ENCODE measurements around the gene BCAP31.

The BCAP31 gene

DNA sequence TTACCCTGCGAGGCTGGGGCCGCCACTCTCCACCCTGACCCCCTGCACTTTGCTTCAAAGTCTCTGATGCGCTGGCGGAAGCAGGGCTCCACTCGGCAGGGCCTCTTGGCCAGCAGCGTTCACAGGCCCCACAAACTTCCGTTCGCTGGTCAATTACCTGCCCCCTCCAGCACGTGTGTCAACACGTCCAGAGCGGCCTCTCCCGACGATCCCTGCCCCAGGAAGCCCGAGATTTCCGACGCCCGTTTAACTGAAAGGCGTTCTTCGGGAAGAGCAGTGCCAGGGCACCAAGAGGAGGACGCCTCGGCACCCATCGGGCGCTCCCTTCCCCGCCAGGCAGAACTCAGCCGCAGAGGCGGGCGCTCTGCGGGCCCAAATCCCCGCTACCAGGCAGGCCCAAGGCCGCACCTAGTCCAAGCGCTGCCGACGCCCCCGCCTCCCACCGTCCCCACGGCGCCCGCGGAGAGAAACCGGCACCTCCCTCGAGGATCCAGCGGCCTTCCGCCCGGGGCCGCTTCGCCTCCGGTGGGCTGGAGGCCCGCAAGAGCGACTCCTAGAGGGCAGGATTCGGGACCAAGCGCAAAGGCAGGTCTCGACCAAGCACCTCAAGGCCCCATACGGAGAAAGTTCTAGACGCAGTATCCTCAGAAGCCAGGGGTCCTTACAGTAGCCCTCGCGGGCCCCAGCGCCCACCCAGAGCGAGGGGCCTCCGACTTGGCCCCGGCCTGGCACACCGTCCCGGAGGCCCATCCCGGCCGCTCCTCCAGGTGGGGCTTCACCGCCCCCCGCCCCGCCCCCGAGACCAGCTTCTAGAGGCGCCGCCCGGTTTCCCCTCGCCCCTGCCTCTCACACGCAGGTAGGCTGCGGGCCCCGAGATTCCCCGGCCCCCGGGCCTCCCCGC, 586 bp downstream of the BCAP31 start:
- peak overlapping the region; percentile 92 for H3K4me3 ChIP-seq (ENCODE audit: low read depth, low read length)
- DNase-seq (ENCODE audit: low read depth), result peak; percentile 67

DNA sequence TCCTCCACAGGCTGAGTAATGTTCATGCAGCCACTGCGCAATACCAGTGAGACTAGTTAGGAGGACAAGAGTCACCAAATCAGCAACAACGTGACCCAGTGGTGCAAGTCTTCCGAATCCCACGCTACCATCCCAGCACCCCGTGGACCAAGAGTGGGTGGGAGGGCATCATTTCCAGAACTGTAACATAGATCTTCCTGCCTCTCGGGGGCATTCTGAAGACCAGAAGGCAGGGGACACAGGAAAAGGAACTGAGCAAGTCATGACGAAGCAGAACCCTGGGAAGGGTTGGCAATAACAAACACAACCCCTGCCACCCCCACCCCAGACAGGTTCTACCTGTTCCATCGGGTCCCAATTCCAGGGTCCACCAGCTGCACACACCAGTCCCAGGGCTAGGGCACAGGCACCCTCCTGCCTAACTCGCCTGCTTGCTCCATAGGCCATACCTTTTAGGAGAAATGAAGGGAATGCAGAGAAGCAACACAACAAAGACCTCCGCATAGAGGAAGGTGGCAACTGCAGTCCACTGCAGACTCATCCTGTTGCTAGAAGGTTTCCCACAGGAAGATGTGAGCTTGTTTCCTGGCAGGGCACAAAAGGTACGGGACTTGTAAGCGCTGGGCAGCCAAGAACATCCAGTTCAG, 1.4 kb downstream of the BCAP31 start:
- DNase-seq (ENCODE audit: low read depth), result peak; percentile 53
- TF ChIP-seq POLR2A (IDR thresholded peaks at IDR 0.05; ENCODE audit: extremely low read depth, insufficient read length), result no peak
- TF ChIP-seq, protein P1, sequence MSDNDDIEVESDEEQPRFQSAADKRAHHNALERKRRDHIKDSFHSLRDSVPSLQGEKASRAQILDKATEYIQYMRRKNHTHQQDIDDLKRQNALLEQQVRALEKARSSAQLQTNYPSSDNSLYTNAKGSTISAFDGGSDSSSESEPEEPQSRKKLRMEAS (IDR thresholded peaks at IDR 0.05; ENCODE audit: low read depth, low read length), result no peak
- TF ChIP-seq, protein P2, sequence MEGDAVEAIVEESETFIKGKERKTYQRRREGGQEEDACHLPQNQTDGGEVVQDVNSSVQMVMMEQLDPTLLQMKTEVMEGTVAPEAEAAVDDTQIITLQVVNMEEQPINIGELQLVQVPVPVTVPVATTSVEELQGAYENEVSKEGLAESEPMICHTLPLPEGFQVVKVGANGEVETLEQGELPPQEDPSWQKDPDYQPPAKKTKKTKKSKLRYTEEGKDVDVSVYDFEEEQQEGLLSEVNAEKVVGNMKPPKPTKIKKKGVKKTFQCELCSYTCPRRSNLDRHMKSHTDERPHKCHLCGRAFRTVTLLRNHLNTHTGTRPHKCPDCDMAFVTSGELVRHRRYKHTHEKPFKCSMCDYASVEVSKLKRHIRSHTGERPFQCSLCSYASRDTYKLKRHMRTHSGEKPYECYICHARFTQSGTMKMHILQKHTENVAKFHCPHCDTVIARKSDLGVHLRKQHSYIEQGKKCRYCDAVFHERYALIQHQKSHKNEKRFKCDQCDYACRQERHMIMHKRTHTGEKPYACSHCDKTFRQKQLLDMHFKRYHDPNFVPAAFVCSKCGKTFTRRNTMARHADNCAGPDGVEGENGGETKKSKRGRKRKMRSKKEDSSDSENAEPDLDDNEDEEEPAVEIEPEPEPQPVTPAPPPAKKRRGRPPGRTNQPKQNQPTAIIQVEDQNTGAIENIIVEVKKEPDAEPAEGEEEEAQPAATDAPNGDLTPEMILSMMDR (IDR thresholded peaks at IDR 0.05; ENCODE audit: low read depth, low read length), result no peak
- no peak for TF ChIP-seq MYC (IDR thresholded peaks at IDR 0.05; ENCODE audit: low read depth, low read length)

More for the DNA sequence above, 586 bp downstream of the BCAP31 start:
- TF ChIP-seq, protein P2 (IDR thresholded peaks at IDR 0.05; ENCODE audit: low read depth, low read length), result peak; percentile 44
- TF ChIP-seq, protein P1 (IDR thresholded peaks at IDR 0.05; ENCODE audit: low read depth, low read length), result peak; percentile 73
- TF ChIP-seq MYC (IDR thresholded peaks at IDR 0.05; ENCODE audit: low read depth, low read length) (peak; percentile 40; the same call in 1 of the 2 replicates), POLR2A (IDR thresholded peaks at IDR 0.05; ENCODE audit: extremely low read depth, insufficient read length) (no peak)

DNA sequence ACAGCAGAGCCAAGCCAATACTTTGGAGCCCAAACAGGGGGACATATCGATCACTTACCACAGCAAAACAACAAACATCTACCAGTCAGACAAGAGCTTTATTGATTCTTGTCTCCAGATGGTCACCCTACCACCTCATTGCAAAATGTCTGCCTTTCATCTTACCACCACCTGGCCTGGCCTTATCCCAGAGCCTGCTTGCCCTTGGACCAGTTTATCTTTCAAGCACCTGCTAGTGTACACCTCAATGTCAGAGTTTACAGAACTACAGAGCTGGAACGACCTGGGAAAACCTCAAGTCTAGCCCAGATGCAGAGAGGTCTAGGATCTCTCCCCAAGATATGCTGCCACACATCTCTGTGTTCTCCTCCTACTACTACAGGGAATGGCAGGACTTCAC, 4.5 kb downstream of the BCAP31 start:
- H3K4me3 ChIP-seq (ENCODE audit: low read depth, low read length), result no peak overlapping the region
- no peak for DNase-seq (ENCODE audit: low read depth)
- TF ChIP-seq, protein P2 (IDR thresholded peaks at IDR 0.05; ENCODE audit: low read depth, low read length), result no peak
- TF ChIP-seq MYC (IDR thresholded peaks at IDR 0.05; ENCODE audit: low read depth, low read length), result no peak
- TF ChIP-seq, protein P1 (IDR thresholded peaks at IDR 0.05; ENCODE audit: low read depth, low read length), result no peak
- no peak for TF ChIP-seq POLR2A (IDR thresholded peaks at IDR 0.05; ENCODE audit: extremely low read depth, insufficient read length)

More for the DNA sequence above, 1.4 kb downstream of the BCAP31 start:
- peak overlapping the region; percentile 92 for H3K4me3 ChIP-seq (ENCODE audit: low read depth, low read length)

DNA sequence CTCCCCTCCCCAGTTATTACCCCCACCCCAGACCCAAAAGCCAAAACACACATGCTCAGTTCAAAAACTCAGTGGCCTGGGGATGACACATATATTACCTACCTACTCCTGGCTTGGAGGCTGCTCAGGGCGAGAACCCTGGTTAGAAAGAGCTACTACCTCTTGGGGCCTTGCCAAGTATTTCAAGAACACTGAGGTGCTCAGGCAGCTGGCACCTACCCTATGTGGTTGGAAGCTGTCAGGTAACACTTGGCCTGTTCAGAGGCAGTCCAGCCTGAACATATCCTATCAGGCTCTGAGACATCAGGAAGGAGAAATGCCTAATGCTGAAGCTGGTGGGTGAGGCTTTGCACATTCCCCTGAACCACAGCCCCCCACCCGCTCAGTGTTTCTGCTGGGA, 4.9 kb downstream of the BCAP31 start:
- no peak overlapping the region for H3K4me3 ChIP-seq (ENCODE audit: low read depth, low read length)
- DNase-seq (ENCODE audit: low read depth), result no peak
- TF ChIP-seq, protein P2 (IDR thresholded peaks at IDR 0.05; ENCODE audit: low read depth, low read length), result no peak
- TF ChIP-seq POLR2A (IDR thresholded peaks at IDR 0.05; ENCODE audit: extremely low read depth, insufficient read length) (no peak), MYC (IDR thresholded peaks at IDR 0.05; ENCODE audit: low read depth, low read length) (no peak)
- TF ChIP-seq, protein P1 (IDR thresholded peaks at IDR 0.05; ENCODE audit: low read depth, low read length), result no peak

DNA sequence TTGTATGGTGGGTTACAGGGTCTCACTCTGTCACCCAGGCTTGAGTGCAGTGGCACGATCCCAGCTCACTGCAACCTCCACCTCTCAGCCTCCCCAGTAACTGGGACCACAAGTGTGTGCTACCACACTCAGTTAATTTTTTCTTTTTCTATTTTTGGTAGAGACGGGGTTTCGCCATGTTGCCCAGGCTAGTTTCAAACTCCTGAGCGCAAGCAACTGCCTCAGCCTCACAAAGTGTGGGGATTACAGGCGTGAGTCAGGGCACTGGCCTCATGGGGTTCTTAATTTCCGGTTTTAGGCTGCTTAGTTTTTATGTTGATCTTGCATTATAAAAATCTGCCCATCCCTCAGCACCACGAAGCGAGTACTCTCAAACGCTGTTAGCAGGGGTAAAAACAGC, 6.7 kb downstream of the BCAP31 start:
- TF ChIP-seq, protein P2 (IDR thresholded peaks at IDR 0.05; ENCODE audit: low read depth, low read length), result no peak
- TF ChIP-seq MYC (IDR thresholded peaks at IDR 0.05; ENCODE audit: low read depth, low read length), result no peak
- TF ChIP-seq, protein P1 (IDR thresholded peaks at IDR 0.05; ENCODE audit: low read depth, low read length), result no peak
- no peak for TF ChIP-seq POLR2A (IDR thresholded peaks at IDR 0.05; ENCODE audit: extremely low read depth, insufficient read length)
- DNase-seq (ENCODE audit: low read depth), result no peak
- H3K4me3 ChIP-seq (ENCODE audit: low read depth, low read length), result no peak overlapping the region
